WTC11 (cell line): ENCODE results near the gene NGB. TPM values are rescaled to one million over a fixed set of nuclear protein-coding genes. Genes with fewer than 3 reads are reported as not detected.

Experiments used
- ATAC-seq: fragments of 200-7000 bp; cut with Tn5 transposase; 2 replicates; pipeline ENCODE4 v1.10.0; 2021; ENCODE audit warnings: mild to moderate bottlenecking, moderate library complexity
- CTCF ChIA-PET: fragments of 300-600 bp; sonication (Branson Sonifier 250); formaldehyde crosslinking; loops from one replicate; lab custom pipeline; 2021; ENCODE audit warnings: antibody characterized with exemption; lab: Charles Lee
- POLR2A ChIA-PET: fragments of 350-600 bp; sonication (Branson Sonifier 250); formaldehyde crosslinking; loops from one replicate; lab custom pipeline; 2021; ENCODE audit warnings: antibody characterized with exemption; lab: Charles Lee
- DNase-seq: peaks from one replicate; pipeline ENCODE4 v3.0.0; 2021; ENCODE audit warnings: low spot score
- H3K27ac Mint-ChIP-seq: 2 replicates; pipeline ENCODE4 v1.8.0; 2021; ENCODE audit warnings: mixed read lengths
- H3K27me3 Mint-ChIP-seq: 2 replicates; pipeline ENCODE4 v1.8.0; 2021; ENCODE audit warnings: low read depth, mild to moderate bottlenecking, moderate library complexity, mixed read lengths
- H3K36me3 Mint-ChIP-seq: 2 replicates; pipeline ENCODE4 v1.8.0; 2021; ENCODE audit warnings: mixed read lengths
- H3K4me1 Mint-ChIP-seq: 2 replicates; pipeline ENCODE4 v1.8.0; 2022; ENCODE audit warnings: mixed read lengths
- H3K4me3 Mint-ChIP-seq: 2 replicates; pipeline ENCODE4 v1.8.0; 2021; ENCODE audit warnings: mild to moderate bottlenecking, moderate library complexity, mixed read lengths
- H3K9me3 Mint-ChIP-seq: 2 replicates; pipeline ENCODE4 v1.8.0; 2021; ENCODE audit warnings: mixed read lengths
- AR ChIP-seq: fragments of 250-450 bp; sonication (Bioruptor Pico); IDR thresholded peaks from 2 replicates; pipeline ENCODE4 v1.9.0; 2021; ENCODE audit warnings: mild to moderate bottlenecking
- CBFB ChIP-seq: sonication (generic); formaldehyde crosslinking; IDR thresholded peaks from 2 replicates; pipeline ENCODE4 v1.8.1; 2022; ENCODE audit warnings: mild to moderate bottlenecking, low read depth, missing genetic modification reagents
- CREB1 ChIP-seq: sonication (generic); formaldehyde crosslinking; IDR thresholded peaks from 2 replicates; pipeline ENCODE4 v1.8.0; 2023; ENCODE audit warnings: mild to moderate bottlenecking, missing genetic modification reagents
- FOXJ3 ChIP-seq: sonication (generic); formaldehyde crosslinking; IDR thresholded peaks from 2 replicates; pipeline ENCODE4 v1.9.0; 2021; ENCODE audit warnings: missing genetic modification reagents, mild to moderate bottlenecking, borderline replicate concordance
- FOXK1 ChIP-seq: sonication (generic); formaldehyde crosslinking; IDR thresholded peaks from 2 replicates; pipeline ENCODE4 v1.8.0; 2022; ENCODE audit warnings: mild to moderate bottlenecking, moderate library complexity, missing genetic modification reagents
- FOXP1 ChIP-seq: sonication (generic); formaldehyde crosslinking; IDR thresholded peaks from 2 replicates; pipeline ENCODE4 v1.8.0; 2022; ENCODE audit warnings: missing genetic modification reagents, mild to moderate bottlenecking, moderate library complexity, borderline replicate concordance
- NFYB ChIP-seq: sonication (generic); formaldehyde crosslinking; conservative IDR thresholded peaks from 2 replicates; pipeline ENCODE4 v1.8.0; 2022; ENCODE audit warnings: low read depth, missing genetic modification reagents
- NR1H2 ChIP-seq: sonication (generic); formaldehyde crosslinking; IDR thresholded peaks from 2 replicates; pipeline ENCODE4 v1.9.0; 2021; ENCODE audit warnings: mild to moderate bottlenecking, moderate library complexity, missing genetic modification reagents
- NR3C1 ChIP-seq: sonication (generic); formaldehyde crosslinking; conservative IDR thresholded peaks from 2 replicates; pipeline ENCODE4 v1.8.1; 2023; ENCODE audit warnings: low read depth, mild to moderate bottlenecking, missing genetic modification reagents
- PRRX2 ChIP-seq: fragments of 250-450 bp; sonication (Bioruptor Pico); IDR thresholded peaks from 2 replicates; pipeline ENCODE4 v1.8.0; 2021; ENCODE audit warnings: mild to moderate bottlenecking
- SP1 ChIP-seq: sonication (generic); formaldehyde crosslinking; conservative IDR thresholded peaks from 2 replicates; pipeline ENCODE4 v1.8.1; 2022; ENCODE audit warnings: missing genetic modification reagents
- ZBTB21 ChIP-seq: sonication (generic); formaldehyde crosslinking; IDR thresholded peaks from 2 replicates; pipeline ENCODE4 v1.8.1; 2023; ENCODE audit warnings: mild to moderate bottlenecking, missing genetic modification reagents, borderline replicate concordance
- ZNF121 ChIP-seq: sonication (generic); formaldehyde crosslinking; IDR thresholded peaks from 2 replicates; pipeline ENCODE4 v1.8.0; 2023; ENCODE audit warnings: missing genetic modification reagents
- ZNF416 ChIP-seq: fragments of 250-450 bp; sonication (Bioruptor Pico); IDR thresholded peaks from 2 replicates; pipeline ENCODE4 v1.9.0; 2021; ENCODE audit warnings: mild to moderate bottlenecking, inconsistent platforms
- ZNF671 ChIP-seq: fragments of 250-450 bp; sonication (Bioruptor Pico); IDR thresholded peaks from 2 replicates; pipeline ENCODE4 v1.8.0; 2021; ENCODE audit warnings: mild to moderate bottlenecking
- total RNA-seq: library from RNA; stranded (reverse); gene quantifications from 3 replicates; pipeline ENCODE4 v1.2.3, GENCODE V29; 2021
- TF ChIP-seq, protein P1 (sequence below): sonication (generic); formaldehyde crosslinking; IDR thresholded peaks from 2 replicates; pipeline ENCODE4 v1.8.0; 2023; ENCODE audit warnings: missing genetic modification reagents
- TF ChIP-seq, protein P2 (sequence below): fragments of 250-450 bp; sonication (Bioruptor Pico); conservative IDR thresholded peaks from 2 replicates; pipeline ENCODE4 v1.9.0; 2021; ENCODE audit warnings: mild to moderate bottlenecking
- TF ChIP-seq, protein P3 (sequence below): sonication (generic); formaldehyde crosslinking; IDR thresholded peaks from 2 replicates; pipeline ENCODE4 v1.8.0; 2022; ENCODE audit warnings: missing genetic modification reagents
- TF ChIP-seq, protein P4 (sequence below): sonication (generic); formaldehyde crosslinking; IDR thresholded peaks from 2 replicates; pipeline ENCODE4 v1.8.0; 2022; ENCODE audit warnings: mild to moderate bottlenecking, missing genetic modification reagents

NGB gene
- total RNA-seq, 1 experiment from 2014 or later: 0.33 TPM

- no peak for TF ChIP-seq AR (CRISPR knock-in tag)
Observed at GRCh38 chr14:77239412-77239811, 31.6 kb downstream of the NGB start (continued).

- no peak for DNase-seq
- no peaks in the 10 kb centered on the region for H3K9me3 Mint-ChIP-seq
- no peak for TF ChIP-seq FOXK1 (CRISPR knock-in tag)
- no peak for TF ChIP-seq CREB1 (CRISPR knock-in tag)
- no peak for TF ChIP-seq CBFB (CRISPR knock-in tag)
- TF ChIP-seq, protein P1, sequence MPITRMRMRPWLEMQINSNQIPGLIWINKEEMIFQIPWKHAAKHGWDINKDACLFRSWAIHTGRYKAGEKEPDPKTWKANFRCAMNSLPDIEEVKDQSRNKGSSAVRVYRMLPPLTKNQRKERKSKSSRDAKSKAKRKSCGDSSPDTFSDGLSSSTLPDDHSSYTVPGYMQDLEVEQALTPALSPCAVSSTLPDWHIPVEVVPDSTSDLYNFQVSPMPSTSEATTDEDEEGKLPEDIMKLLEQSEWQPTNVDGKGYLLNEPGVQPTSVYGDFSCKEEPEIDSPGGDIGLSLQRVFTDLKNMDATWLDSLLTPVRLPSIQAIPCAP (CRISPR knock-in tag): no peak
- TF ChIP-seq, protein P2, sequence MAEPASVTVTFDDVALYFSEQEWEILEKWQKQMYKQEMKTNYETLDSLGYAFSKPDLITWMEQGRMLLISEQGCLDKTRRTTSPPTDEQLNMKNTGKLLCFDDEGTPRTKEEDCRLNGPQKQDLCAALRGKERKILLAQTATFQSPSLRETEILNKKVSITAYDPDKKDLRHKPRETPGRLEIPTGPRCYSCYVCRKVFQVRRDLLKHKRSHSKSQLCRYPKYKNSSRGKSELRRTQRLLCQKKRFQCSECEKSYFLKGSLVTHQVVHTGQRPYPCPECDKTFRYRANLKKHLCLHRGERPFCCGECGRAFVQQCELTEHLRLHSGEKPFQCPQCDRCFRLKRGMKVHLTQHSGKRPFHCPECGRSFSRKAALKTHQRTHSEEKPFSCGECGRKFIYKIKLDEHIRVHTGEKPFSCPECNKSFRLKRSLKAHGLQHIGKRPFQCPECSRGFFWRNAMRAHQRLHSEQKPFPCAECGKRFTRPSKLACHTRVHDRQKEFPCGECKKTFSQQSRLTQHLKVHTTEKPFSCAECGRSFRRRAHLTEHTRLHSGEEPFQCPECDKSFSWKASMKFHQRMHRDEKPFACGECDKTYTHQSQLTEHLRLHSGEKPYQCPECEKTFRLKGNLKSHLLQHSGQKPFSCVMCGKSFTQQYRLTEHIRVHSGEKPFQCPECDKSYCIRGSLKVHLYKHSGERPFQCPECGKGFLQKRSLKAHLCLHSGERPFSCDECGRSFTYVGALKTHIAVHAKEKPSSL (CRISPR knock-in tag): no peak
- no peak for ATAC-seq
- H3K27me3 Mint-ChIP-seq: no peaks in the 10 kb centered on the region
- no peak overlapping the region for H3K27ac Mint-ChIP-seq
- H3K36me3 Mint-ChIP-seq: no peaks in the 10 kb centered on the region
- CTCF ChIA-PET: interaction anchor here (0.7 to 1.7 kb wide), 2 partner anchors 77 to 87 kb away, joined by 5 to 7 read pairs; no protein-coding TSS in a partner anchor
- POLR2A ChIA-PET: no interaction called here
- H3K4me3 Mint-ChIP-seq: no peak overlapping the region
- no peaks in the 10 kb centered on the region for H3K4me1 Mint-ChIP-seq
Observed at GRCh38 chr14:77238996-77239395, 32.0 kb downstream of the NGB start.

DNA sequence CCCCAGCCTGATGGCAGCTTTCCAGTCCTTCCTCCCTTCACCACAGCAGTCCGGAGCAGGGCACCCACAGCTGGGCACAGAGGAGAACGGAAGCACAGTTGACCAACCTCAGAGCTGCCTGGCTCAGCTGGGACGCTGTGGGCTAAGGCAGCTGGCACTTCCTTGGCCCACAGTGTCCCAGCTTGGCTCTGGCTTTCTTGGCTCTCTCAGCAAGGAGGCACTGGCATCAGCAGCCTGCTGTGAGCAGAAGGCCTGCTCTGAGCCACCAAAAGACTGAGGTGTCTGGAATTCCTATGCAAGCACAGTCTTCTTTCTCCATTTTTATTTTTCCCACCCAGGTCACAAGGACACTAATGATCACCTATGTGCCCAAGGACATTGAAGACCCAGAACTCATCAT, 32.6 kb downstream of the NGB start:
- no peak overlapping the region for H3K27ac Mint-ChIP-seq
- no peaks in the 10 kb centered on the region for H3K27me3 Mint-ChIP-seq
- H3K4me1 Mint-ChIP-seq: no peaks in the 10 kb centered on the region
- DNase-seq: no peak
- H3K9me3 Mint-ChIP-seq: no peaks in the 10 kb centered on the region
- ChIA-PET CTCF (interaction anchor here (0.7 to 1.7 kb wide), 4 partner anchors 25 to 87 kb away, joined by 3 to 7 read pairs (median 5); no protein-coding TSS in a partner anchor), POLR2A (no interaction called here)
- ATAC-seq: no peak
- H3K4me3 Mint-ChIP-seq: no peak overlapping the region
- no peaks in the 10 kb centered on the region for H3K36me3 Mint-ChIP-seq
- TF ChIP-seq NR1H2 (CRISPR knock-in tag) (no peak), CBFB (CRISPR knock-in tag) (no peak), SP1 (no peak), PRRX2 (CRISPR knock-in tag) (no peak), NR3C1 (CRISPR knock-in tag) (no peak), FOXJ3 (CRISPR knock-in tag) (no peak), ZNF416 (CRISPR knock-in tag) (no peak), NFYB (CRISPR knock-in tag) (no peak), ZNF671 (CRISPR knock-in tag) (no peak), ZBTB21 (CRISPR knock-in tag) (no peak), AR (CRISPR knock-in tag) (no peak), FOXK1 (CRISPR knock-in tag) (no peak), FOXP1 (CRISPR knock-in tag) (no peak), ZNF121 (CRISPR knock-in tag) (no peak)
- TF ChIP-seq, protein P3, sequence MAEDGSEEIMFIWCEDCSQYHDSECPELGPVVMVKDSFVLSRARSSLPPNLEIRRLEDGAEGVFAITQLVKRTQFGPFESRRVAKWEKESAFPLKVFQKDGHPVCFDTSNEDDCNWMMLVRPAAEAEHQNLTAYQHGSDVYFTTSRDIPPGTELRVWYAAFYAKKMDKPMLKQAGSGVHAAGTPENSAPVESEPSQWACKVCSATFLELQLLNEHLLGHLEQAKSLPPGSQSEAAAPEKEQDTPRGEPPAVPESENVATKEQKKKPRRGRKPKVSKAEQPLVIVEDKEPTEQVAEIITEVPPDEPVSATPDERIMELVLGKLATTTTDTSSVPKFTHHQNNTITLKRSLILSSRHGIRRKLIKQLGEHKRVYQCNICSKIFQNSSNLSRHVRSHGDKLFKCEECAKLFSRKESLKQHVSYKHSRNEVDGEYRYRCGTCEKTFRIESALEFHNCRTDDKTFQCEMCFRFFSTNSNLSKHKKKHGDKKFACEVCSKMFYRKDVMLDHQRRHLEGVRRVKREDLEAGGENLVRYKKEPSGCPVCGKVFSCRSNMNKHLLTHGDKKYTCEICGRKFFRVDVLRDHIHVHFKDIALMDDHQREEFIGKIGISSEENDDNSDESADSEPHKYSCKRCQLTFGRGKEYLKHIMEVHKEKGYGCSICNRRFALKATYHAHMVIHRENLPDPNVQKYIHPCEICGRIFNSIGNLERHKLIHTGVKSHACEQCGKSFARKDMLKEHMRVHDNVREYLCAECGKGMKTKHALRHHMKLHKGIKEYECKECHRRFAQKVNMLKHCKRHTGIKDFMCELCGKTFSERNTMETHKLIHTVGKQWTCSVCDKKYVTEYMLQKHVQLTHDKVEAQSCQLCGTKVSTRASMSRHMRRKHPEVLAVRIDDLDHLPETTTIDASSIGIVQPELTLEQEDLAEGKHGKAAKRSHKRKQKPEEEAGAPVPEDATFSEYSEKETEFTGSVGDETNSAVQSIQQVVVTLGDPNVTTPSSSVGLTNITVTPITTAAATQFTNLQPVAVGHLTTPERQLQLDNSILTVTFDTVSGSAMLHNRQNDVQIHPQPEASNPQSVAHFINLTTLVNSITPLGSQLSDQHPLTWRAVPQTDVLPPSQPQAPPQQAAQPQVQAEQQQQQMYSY (CRISPR knock-in tag): no peak
- TF ChIP-seq, protein P4, sequence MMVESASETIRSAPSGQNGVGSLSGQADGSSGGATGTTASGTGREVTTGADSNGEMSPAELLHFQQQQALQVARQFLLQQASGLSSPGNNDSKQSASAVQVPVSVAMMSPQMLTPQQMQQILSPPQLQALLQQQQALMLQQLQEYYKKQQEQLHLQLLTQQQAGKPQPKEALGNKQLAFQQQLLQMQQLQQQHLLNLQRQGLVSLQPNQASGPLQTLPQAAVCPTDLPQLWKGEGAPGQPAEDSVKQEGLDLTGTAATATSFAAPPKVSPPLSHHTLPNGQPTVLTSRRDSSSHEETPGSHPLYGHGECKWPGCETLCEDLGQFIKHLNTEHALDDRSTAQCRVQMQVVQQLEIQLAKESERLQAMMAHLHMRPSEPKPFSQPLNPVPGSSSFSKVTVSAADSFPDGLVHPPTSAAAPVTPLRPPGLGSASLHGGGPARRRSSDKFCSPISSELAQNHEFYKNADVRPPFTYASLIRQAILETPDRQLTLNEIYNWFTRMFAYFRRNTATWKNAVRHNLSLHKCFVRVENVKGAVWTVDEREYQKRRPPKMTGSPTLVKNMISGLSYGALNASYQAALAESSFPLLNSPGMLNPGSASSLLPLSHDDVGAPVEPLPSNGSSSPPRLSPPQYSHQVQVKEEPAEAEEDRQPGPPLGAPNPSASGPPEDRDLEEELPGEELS (CRISPR knock-in tag): no peak
